Measurements from ENCODE around the gene HIVEP3.

HIVEP3 gene

DNA sequence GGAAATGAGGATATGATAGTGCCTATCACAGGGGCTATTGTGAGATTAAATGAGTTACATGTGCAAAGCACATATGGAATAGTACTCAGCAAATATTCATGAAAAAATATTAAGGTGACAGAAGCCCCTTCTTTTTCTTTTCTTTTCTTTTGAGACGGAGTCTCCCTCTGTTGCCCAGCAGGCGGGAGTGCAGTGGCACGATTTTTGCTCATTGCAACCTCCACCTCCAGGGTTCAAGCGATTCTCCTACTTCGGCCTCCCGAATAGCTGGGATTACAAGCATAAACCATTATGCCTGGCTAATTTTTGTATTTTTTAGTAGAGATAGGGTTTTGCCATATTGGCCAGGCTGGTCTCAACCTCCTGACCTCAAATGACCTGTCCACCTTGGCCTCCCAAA, 139.4 kb downstream of the HIVEP3 start:
- DNase-seq (ENCODE audit: extremely low read depth, low read depth): no peak
- TF ChIP-seq, protein P1, sequence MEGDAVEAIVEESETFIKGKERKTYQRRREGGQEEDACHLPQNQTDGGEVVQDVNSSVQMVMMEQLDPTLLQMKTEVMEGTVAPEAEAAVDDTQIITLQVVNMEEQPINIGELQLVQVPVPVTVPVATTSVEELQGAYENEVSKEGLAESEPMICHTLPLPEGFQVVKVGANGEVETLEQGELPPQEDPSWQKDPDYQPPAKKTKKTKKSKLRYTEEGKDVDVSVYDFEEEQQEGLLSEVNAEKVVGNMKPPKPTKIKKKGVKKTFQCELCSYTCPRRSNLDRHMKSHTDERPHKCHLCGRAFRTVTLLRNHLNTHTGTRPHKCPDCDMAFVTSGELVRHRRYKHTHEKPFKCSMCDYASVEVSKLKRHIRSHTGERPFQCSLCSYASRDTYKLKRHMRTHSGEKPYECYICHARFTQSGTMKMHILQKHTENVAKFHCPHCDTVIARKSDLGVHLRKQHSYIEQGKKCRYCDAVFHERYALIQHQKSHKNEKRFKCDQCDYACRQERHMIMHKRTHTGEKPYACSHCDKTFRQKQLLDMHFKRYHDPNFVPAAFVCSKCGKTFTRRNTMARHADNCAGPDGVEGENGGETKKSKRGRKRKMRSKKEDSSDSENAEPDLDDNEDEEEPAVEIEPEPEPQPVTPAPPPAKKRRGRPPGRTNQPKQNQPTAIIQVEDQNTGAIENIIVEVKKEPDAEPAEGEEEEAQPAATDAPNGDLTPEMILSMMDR (IDR thresholded peaks at IDR 0.05; ENCODE audit: low read depth, low read length): peak; percentile 2

DNA sequence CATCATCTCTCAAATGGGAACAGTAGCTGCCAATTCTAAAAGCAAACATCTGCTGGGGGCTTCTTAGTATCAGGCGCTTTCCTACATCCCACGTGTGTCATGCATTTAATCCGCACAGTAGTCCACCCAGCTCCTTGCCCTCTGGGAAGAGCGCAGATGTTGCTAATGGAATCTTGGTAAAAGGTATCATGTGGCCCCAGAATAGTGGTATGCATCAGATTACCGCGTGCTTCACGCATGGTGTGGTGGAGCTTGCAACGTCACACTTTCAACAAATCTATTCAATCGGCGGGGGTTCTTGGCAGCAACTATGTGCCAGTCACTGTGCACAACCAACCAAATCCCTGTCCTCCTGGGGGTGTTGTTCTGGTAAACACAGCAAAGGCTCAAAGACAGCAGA, 141.0 kb downstream of the HIVEP3 start:
- TF ChIP-seq, protein P1 (IDR thresholded peaks at IDR 0.05; ENCODE audit: low read depth, low read length): no peak
- DNase-seq (ENCODE audit: extremely low read depth, low read depth): no peak

DNA sequence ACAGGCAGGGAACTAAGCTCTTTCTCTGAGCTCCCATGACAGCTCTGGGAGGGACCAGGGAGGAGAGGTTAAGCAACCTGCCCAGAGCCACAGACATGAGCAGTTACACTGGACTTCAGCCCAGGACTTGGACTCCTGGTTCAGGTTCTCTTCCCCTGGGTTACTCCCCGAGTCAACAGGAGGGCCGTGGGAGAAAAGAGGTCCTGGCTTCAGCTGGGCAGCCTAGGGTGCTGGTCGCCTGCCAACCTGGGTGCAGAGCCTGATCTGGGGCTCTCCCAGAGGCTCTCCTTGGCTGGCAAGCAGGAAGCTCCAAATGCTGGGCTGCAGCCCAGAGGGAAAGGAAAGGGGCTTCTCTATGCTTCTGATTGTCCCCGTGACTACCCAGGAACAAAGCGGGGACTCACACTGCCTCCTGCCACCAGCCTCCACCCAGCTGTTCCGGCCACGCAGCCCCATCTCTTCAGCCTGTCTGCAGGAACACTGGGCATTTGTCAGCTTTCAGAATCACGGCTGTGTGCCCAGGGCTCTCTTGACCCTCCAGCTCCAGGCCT, 141.8 kb downstream of the HIVEP3 start:
- TF ChIP-seq, protein P1 (IDR thresholded peaks at IDR 0.05; ENCODE audit: low read depth, low read length): no peak
- DNase-seq (ENCODE audit: extremely low read depth, low read depth): no peak

DNA sequence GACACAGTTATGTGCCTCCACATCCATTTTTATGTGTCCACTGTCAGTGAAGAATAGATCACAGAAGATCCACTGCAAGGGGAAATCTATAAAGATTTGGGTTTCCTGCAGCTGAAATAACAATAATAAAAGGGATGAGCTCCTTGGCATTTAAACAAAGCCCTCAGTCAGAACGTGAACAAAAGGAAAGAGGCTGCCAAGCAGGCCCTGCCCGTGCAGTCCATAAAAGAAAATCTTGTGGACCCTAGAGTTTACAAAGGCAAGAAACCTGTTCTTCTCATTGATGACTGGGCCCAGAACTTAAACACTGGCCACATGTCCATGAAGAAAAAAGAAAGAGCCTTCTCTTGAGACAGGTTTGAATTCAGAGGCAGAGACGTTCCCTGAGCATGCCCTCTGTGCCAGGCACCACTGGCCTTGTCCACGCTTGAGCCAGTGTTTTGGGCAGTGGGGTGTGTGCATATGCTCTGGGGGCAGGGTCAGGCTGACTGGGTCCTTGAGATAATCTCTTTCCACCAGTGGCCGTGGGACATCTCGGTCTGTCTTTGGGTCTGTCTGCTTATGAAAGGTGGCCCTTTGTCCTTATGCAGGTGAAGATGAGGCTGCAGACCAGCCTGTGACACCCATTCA, 142.7 kb downstream of the HIVEP3 start:
- DNase-seq (ENCODE audit: extremely low read depth, low read depth): no peak

DNA sequence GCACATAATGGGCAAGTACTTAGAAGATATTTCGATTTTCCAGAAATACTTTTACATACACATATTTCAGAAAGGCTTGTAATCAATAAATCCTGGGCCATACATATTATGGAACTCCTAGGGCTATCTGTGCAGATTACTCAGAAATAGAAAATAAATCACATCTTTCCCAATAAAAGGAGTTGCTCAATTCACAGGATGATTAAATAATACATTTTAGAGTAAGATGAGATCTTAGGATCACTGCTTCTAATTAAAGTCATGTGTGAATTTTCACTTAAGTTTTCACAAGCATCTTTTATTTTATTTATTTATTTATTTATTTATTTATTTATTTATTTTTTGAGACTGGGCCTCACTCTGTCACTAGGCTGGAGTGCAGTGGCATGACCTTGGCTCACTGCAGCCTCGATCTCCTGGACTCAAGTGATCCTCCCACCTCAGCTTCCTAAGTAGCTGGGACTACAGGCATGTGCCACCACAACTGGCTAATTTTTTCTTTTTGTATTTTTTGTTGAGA, 144.2 kb downstream of the HIVEP3 start:
- DNase-seq (ENCODE audit: extremely low read depth, low read depth): no peak
- TF ChIP-seq, protein P1 (IDR thresholded peaks at IDR 0.05; ENCODE audit: low read depth, low read length): no peak

More for the DNA sequence above, 142.7 kb downstream of the HIVEP3 start:
- TF ChIP-seq, protein P1 (IDR thresholded peaks at IDR 0.05; ENCODE audit: low read depth, low read length): no peak

DNA sequence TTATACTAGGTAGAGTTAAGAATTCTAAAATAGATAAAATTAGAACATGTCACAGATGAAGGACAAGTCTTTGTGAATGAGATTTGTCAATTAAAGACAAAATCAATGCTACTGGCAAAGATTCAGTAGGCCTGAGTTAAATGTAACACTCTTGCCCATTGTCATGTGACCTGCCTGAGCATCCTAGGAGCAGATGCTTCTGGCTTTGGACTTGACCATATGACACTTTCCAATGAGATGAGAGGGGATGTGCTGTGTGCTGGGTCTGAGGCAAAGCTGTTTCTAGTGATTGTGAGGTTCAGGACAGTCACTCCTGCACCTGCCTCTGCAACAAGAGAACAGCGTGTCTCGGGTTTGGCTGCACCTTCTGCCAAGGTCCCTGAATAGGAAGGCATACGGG, 144.9 kb downstream of the HIVEP3 start:
- DNase-seq (ENCODE audit: extremely low read depth, low read depth): no peak
- TF ChIP-seq, protein P1 (IDR thresholded peaks at IDR 0.05; ENCODE audit: low read depth, low read length): no peak

DNA sequence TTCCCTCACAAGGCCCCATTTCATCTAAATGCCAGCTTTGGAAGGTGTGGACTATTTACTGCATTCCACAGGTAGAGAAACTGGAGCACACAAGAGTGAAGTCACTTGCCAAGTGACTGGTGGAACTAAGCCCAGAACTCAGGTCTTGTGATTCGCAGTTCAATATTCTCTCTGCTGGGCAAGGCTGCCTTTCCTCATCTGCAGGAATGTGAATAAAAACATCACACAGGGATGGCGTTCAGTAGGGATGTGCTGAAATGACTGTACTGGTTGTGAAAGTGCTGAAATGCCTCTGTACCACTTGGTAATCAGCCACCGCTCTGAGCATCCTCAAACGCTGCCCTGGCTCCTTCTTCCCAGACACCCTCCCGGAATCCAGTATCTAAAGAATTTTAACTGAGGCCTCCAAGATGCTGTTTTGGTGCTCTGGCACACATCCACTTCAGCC, 145.6 kb downstream of the HIVEP3 start:
- TF ChIP-seq, protein P1 (IDR thresholded peaks at IDR 0.05; ENCODE audit: low read depth, low read length): no peak
- peak; percentile 31 for DNase-seq (ENCODE audit: extremely low read depth, low read depth)

All from AG09319 (cell line).